ENCODE measurements around the gene FMNL2.

The FMNL2 gene

GRCh38 chr2:152571048-152571766 lies 236.2 kb downstream of the FMNL2 start:
- H3K4me3 ChIP-seq (ENCODE audit: low read depth, low read length): no peak overlapping the region
- no peak for TF ChIP-seq CTCF (IDR thresholded peaks at IDR 0.05; ENCODE audit: low read depth, low read length)
- DNase-seq (ENCODE audit: low read depth, low spot score): no peak
- in situ Hi-C loops (cut with HindIII; ENCODE audit: low sequenced_read_pairs): no loop called here

DNA sequence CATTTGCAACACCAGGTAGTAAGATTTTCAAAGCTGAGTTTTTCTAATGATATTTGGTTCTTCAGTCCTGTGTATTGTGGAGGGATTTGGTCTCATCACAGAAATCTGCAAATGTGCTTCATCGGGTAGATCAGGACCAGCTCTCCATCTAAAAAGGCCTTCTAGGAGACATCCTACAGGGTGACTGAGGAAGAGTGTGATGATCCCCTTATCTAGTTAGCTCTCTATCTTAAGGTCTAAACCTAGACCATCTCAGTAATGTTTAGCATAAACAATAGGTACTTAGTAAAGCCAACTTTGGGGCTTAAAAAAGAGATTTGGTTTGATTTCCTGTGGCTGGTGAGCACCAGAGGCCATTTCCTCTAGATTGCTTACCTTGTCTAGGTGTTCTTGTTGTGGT lies 237.1 kb downstream of the FMNL2 start:
- in situ Hi-C loops (cut with HindIII; ENCODE audit: low sequenced_read_pairs): no loop called here
- H3K4me3 ChIP-seq (ENCODE audit: low read depth, low read length): no peak overlapping the region
- no peak for TF ChIP-seq CTCF (IDR thresholded peaks at IDR 0.05; ENCODE audit: low read depth, low read length)
- DNase-seq (ENCODE audit: low read depth, low spot score): no peak

DNA sequence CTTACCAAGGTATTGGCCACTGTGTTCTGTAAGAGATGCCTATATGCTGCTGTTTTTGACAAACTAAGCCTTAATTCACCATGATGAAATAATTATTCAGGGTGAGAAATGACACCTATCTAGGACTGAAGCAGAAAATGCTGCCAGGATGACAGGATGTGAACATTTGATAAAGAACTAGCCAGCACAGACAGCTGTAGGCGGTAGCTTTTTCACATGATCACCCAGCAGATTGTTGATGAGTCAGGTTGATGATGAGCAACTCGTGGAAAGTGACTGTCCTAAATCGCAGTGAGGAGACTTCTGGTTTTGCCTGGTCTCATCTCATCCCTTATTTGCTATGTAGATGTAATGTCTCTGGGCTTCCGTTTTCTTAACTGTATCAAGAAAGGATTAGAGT lies 238.2 kb downstream of the FMNL2 start:
- TF ChIP-seq CTCF (IDR thresholded peaks at IDR 0.05; ENCODE audit: low read depth, low read length): no peak
- DNase-seq (ENCODE audit: low read depth, low spot score): peak; percentile 74

DNA sequence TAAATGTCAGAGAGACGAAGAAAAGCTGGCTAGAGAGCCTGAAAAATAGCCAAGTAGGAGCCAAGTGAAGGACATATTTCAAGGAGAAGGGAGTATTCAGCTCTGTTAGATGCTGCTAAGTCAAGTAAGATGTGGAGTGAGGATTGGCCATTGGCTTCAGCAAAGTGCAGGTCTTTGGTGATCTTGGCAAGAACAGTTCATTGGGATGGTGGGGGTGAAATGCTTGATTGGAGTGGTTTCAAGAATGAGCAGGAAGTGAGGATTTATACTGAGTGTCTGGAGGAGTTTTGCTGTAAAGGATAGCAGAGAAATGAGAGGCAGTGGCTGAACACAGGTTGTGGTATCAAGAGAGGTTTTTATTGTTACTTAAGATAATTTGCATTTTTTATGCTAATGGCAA lies 242.6 kb downstream of the FMNL2 start:
- no peak overlapping the region for H3K4me3 ChIP-seq (ENCODE audit: low read depth, low read length)
- peak; percentile 37 for DNase-seq (ENCODE audit: low read depth, low spot score)
- TF ChIP-seq CTCF (IDR thresholded peaks at IDR 0.05; ENCODE audit: low read depth, low read length): no peak
- in situ Hi-C loops (cut with HindIII; ENCODE audit: low sequenced_read_pairs): no loop called here

More for the DNA sequence above, 238.2 kb downstream of the FMNL2 start:
- H3K4me3 ChIP-seq (ENCODE audit: low read depth, low read length): no peak overlapping the region
- in situ Hi-C loops (cut with HindIII; ENCODE audit: low sequenced_read_pairs): no loop called here

DNA sequence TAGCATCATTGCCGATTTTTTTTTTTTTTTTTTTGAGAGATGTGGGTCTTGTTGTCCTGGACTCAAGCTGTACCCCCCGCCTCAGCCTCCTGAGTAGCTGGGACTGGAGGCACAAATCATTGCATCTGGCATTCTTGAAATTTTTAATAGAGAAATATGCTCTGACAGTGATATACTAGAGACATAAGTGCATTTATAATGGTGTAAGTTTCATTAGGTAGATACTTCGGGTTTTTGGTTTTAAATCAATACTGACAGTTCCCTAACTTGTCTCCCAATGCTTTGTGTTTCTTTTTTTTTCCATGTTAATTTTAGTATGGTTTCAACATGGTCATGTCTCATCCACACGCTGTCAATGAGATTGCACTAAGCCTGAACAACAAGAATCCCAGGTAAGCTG lies 243.6 kb downstream of the FMNL2 start:
- DNase-seq (ENCODE audit: low read depth, low spot score): no peak
- H3K4me3 ChIP-seq (ENCODE audit: low read depth, low read length): no peak overlapping the region
- TF ChIP-seq CTCF (IDR thresholded peaks at IDR 0.05; ENCODE audit: low read depth, low read length): no peak
- in situ Hi-C loops (cut with HindIII; ENCODE audit: low sequenced_read_pairs): no loop called here

DNA sequence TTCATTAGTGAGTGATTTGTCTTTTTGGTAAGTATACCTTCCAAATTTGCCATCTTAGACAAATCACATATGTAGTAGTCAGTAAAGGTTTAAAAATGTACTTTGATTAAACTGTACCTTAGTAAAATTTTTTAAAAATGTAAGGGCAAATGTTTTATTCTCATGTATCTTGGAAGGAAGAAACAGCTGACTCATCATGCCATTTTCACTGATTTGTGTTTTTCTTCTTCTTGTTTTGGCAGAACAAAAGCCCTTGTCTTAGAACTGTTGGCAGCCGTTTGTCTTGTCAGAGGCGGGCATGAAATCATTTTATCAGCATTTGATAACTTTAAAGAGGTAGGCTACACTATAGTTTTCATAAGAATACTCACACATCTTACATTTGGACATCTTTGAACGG lies 245.7 kb downstream of the FMNL2 start:
- DNase-seq (ENCODE audit: low read depth, low spot score): peak; percentile 26
- no peak for TF ChIP-seq CTCF (IDR thresholded peaks at IDR 0.05; ENCODE audit: low read depth, low read length)
- H3K4me3 ChIP-seq (ENCODE audit: low read depth, low read length): no peak overlapping the region
- in situ Hi-C loops (cut with HindIII; ENCODE audit: low sequenced_read_pairs): no loop called here

All from astrocyte of the spinal cord (primary cell).